ENCODE results near the gene LMNTD1. TPM values are rescaled to one million over a fixed set of nuclear protein-coding genes. Genes with fewer than 3 reads are reported as not detected.

The LMNTD1 gene
- total and polyA plus RNA-seq, 9 donors: 0.27 to 23.4 (median 0.46) TPM; not detected in 5

- Histone ChIP-seq H3K27ac (no peak overlapping the region), H3K27me3 (no peaks in the 10 kb centered on the region), H3K36me3 (no peaks in the 10 kb centered on the region), H3K4me1 (ENCODE audit: insufficient read depth) (no peaks in the 10 kb centered on the region), H3K4me3 (no peak overlapping the region), H3K9me3 (no peaks in the 10 kb centered on the region)
- DNase-seq: no peak
- WGBS, 3 donors: 89 to 93% (median 90%) methylated on average over 1 of the region's 1 CpG
- TF ChIP-seq POLR2A (IDR thresholded peaks at IDR 0.05) (no peak), EP300 (IDR thresholded peaks at IDR 0.05) (no peak)
- TF ChIP-seq, protein P1, sequence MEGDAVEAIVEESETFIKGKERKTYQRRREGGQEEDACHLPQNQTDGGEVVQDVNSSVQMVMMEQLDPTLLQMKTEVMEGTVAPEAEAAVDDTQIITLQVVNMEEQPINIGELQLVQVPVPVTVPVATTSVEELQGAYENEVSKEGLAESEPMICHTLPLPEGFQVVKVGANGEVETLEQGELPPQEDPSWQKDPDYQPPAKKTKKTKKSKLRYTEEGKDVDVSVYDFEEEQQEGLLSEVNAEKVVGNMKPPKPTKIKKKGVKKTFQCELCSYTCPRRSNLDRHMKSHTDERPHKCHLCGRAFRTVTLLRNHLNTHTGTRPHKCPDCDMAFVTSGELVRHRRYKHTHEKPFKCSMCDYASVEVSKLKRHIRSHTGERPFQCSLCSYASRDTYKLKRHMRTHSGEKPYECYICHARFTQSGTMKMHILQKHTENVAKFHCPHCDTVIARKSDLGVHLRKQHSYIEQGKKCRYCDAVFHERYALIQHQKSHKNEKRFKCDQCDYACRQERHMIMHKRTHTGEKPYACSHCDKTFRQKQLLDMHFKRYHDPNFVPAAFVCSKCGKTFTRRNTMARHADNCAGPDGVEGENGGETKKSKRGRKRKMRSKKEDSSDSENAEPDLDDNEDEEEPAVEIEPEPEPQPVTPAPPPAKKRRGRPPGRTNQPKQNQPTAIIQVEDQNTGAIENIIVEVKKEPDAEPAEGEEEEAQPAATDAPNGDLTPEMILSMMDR (IDR thresholded peaks at IDR 0.05): no peak
- intact Hi-C loops (cut with DNase I): no loop called here
These were observed 50.5 kb downstream of the LMNTD1 start for GRCh38 chr12:25502596-25502995.

GRCh38 chr12:25502118-25502517 lies 51.0 kb downstream of the LMNTD1 start:
- Histone ChIP-seq H3K36me3 (no peaks in the 10 kb centered on the region), H3K4me1 (ENCODE audit: insufficient read depth) (no peaks in the 10 kb centered on the region), H3K27ac (no peak overlapping the region), H3K27me3 (no peaks in the 10 kb centered on the region), H3K4me3 (no peak overlapping the region), H3K9me3 (no peaks in the 10 kb centered on the region)
- WGBS, 3 donors: 87 to 91% (median 87%) methylated on average over 3 of the region's 3 CpGs
- TF ChIP-seq EP300 (IDR thresholded peaks at IDR 0.05) (no peak), POLR2A (IDR thresholded peaks at IDR 0.05) (no peak)
- TF ChIP-seq, protein P1 (IDR thresholded peaks at IDR 0.05): no peak
- intact Hi-C loops (cut with DNase I): no loop called here
- no peak for DNase-seq

- DNase-seq: no peak
- 35 to 52% (median 37%) methylated on average over 1 of the region's 1 CpG for WGBS, 3 donors
- Histone ChIP-seq H3K4me3 (no peak overlapping the region), H3K36me3 (no peaks in the 10 kb centered on the region), H3K27ac (no peak overlapping the region), H3K27me3 (no peaks in the 10 kb centered on the region), H3K9me3 (no peaks in the 10 kb centered on the region), H3K4me1 (ENCODE audit: insufficient read depth) (no peaks in the 10 kb centered on the region)
- intact Hi-C loops (cut with DNase I): no loop called here
- TF ChIP-seq POLR2A (IDR thresholded peaks at IDR 0.05) (no peak), EP300 (IDR thresholded peaks at IDR 0.05) (no peak)
- TF ChIP-seq, protein P1 (IDR thresholded peaks at IDR 0.05): no peak
These were observed 51.5 kb downstream of the LMNTD1 start for GRCh38 chr12:25501549-25501948.

GRCh38 chr12:25500651-25501050 lies 52.4 kb downstream of the LMNTD1 start:
- no peak overlapping the region for H3K27ac ChIP-seq
- no peaks in the 10 kb centered on the region for H3K9me3 ChIP-seq
- no peaks in the 10 kb centered on the region for H3K4me1 ChIP-seq (ENCODE audit: insufficient read depth)
- 72 to 88% (median 75%) methylated on average over 6 of the region's 6 CpGs for WGBS, 3 donors
- TF ChIP-seq POLR2A (IDR thresholded peaks at IDR 0.05): no peak
- TF ChIP-seq, protein P1 (IDR thresholded peaks at IDR 0.05): no peak
- no peak overlapping the region for H3K4me3 ChIP-seq
- H3K36me3 ChIP-seq: no peaks in the 10 kb centered on the region
- no peak for DNase-seq
- intact Hi-C loops (cut with DNase I): no loop called here
- no peaks in the 10 kb centered on the region for H3K27me3 ChIP-seq

GRCh38 chr12:25497021-25497420 lies 56.1 kb downstream of the LMNTD1 start:
- Histone ChIP-seq H3K27me3 (no peaks in the 10 kb centered on the region), H3K27ac (no peak overlapping the region), H3K36me3 (no peaks in the 10 kb centered on the region), H3K4me1 (ENCODE audit: insufficient read depth) (no peaks in the 10 kb centered on the region), H3K4me3 (no peak overlapping the region), H3K9me3 (no peaks in the 10 kb centered on the region)
- intact Hi-C loops (cut with DNase I): no loop called here
- DNase-seq: no peak
- WGBS, 3 donors: 79 to 82% (median 81%) methylated on average over 7 of the region's 7 CpGs
- TF ChIP-seq EP300 (IDR thresholded peaks at IDR 0.05): no peak
- TF ChIP-seq, protein P1 (IDR thresholded peaks at IDR 0.05): no peak
- TF ChIP-seq POLR2A (IDR thresholded peaks at IDR 0.05): no peak
